Hematopoietic multipotent progenitor cell treated with erythropoietin and hydrocortisone succinate and interleukin-3 and kit ligand, for 15 days (in vitro differentiated cells): ENCODE results near the gene RNF14.
"Not testable (repeated sequence)": the region's sequence is repeated elsewhere in the genome, so short reads cannot be mapped to it uniquely, and the experiment has no call there.

ENCODE experiments used
- DNase-seq: peaks from one replicate; pipeline ENCODE4 v3.0.0-alpha.2; 2015; ENCODE audit warnings: low spot score

Gene RNF14

GRCh38 chr5:142014911-142015584 lies 46.1 kb downstream of the RNF14 start:
- DNase-seq: peak; percentile 84

- no peak for DNase-seq
Observed at GRCh38 chr5:142015781-142016533, 47.1 kb downstream of the RNF14 start.

GRCh38 chr5:142016556-142016955 lies 47.7 kb downstream of the RNF14 start:
- no peak for DNase-seq

GRCh38 chr5:142017832-142018427 lies 49.0 kb downstream of the RNF14 start:
- DNase-seq: no peak

GRCh38 chr5:142020122-142020659 lies 51.3 kb downstream of the RNF14 start:
- no peak for DNase-seq

GRCh38 chr5:142023836-142024235 lies 54.9 kb downstream of the RNF14 start:
- no peak for DNase-seq

- DNase-seq: peak; percentile 76
Observed at GRCh38 chr5:142024771-142025304, 55.9 kb downstream of the RNF14 start.

GRCh38 chr5:142025637-142026036 lies 56.7 kb downstream of the RNF14 start:
- DNase-seq: no peak

- DNase-seq: no peak
Observed at GRCh38 chr5:142032150-142032549, 63.2 kb downstream of the RNF14 start.

- DNase-seq: no peak
Observed at GRCh38 chr5:142032747-142033631, 64.1 kb downstream of the RNF14 start.

GRCh38 chr5:142033632-142034567 lies 65.0 kb downstream of the RNF14 start:
- DNase-seq: not testable (repeated sequence)

GRCh38 chr5:142034994-142035393 lies 66.1 kb downstream of the RNF14 start:
- DNase-seq: no peak

- DNase-seq: no peak
Observed at GRCh38 chr5:142036918-142037317, 68.0 kb downstream of the RNF14 start.

GRCh38 chr5:142037599-142037998 lies 68.7 kb downstream of the RNF14 start:
- not testable (repeated sequence) for DNase-seq

- DNase-seq: no peak
Observed at GRCh38 chr5:142038735-142039134, 69.8 kb downstream of the RNF14 start.
